PC-9 (cell line): ENCODE results near the gene OR4E1.

ENCODE experiments used
- EZH2 ChIP-seq: fragments of 200-600 bp; sonication (generic); IDR thresholded peaks from 2 replicates; pipeline ENCODE4 v1.8.0; 2017; ENCODE audit warnings: antibody characterized with exemption, low read depth
- TF ChIP-seq, protein P1 (sequence below): fragments of 200-600 bp; sonication (generic); conservative IDR thresholded peaks from 2 replicates; pipeline ENCODE4 v1.6.1; 2017; ENCODE audit warnings: mixed run types, antibody characterized with exemption, mild to moderate bottlenecking, moderate library complexity

DNA sequence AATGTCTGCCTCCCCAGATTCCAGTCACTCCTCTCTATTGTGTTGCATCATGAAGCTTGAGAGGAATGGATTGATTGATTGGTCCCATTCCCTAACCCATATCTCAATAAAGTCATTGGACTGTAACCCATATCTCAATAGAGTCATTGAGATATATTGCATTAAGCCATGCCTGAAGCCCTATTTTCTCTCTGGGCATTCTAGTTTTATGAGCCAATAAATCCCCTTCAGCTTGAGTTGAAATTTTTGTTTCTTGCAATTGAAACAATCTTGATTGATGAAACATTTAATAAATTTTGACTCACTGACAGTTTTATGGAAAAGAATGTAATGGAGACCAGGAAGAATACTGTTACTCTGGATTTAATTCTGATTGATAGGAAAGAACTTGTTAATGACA lies 20.8 kb upstream of the OR4E1 start:
- TF ChIP-seq, protein P1, sequence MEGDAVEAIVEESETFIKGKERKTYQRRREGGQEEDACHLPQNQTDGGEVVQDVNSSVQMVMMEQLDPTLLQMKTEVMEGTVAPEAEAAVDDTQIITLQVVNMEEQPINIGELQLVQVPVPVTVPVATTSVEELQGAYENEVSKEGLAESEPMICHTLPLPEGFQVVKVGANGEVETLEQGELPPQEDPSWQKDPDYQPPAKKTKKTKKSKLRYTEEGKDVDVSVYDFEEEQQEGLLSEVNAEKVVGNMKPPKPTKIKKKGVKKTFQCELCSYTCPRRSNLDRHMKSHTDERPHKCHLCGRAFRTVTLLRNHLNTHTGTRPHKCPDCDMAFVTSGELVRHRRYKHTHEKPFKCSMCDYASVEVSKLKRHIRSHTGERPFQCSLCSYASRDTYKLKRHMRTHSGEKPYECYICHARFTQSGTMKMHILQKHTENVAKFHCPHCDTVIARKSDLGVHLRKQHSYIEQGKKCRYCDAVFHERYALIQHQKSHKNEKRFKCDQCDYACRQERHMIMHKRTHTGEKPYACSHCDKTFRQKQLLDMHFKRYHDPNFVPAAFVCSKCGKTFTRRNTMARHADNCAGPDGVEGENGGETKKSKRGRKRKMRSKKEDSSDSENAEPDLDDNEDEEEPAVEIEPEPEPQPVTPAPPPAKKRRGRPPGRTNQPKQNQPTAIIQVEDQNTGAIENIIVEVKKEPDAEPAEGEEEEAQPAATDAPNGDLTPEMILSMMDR = no peak
- no peak for TF ChIP-seq EZH2
